GM11168 (cell line): Measurements from ENCODE around the gene RUNX1.

Experiments used
- in situ Hi-C: fragments of 300-500 bp; cut with MboI; formaldehyde crosslinking; loops from one replicate; pipeline ENCODE4 v1.12.0; 2022; ENCODE audit warnings: low sequenced_read_pairs; ENCODE audit not compliant: unreplicated experiment

RUNX1 gene

GRCh38 chr21:35020902-35021301 lies 28.2 kb downstream of the RUNX1 start:
- in situ Hi-C loops = loop anchor here (10.0 kb wide), 1 partner anchor 116 kb away; no protein-coding TSS in a partner anchor

GRCh38 chr21:35020436-35020835 lies 28.7 kb downstream of the RUNX1 start:
- in situ Hi-C loops = loop anchor here (10.0 kb wide), 1 partner anchor 116 kb away; no protein-coding TSS in a partner anchor

GRCh38 chr21:35019631-35020032 lies 29.5 kb downstream of the RUNX1 start:
- in situ Hi-C loops = loop anchor here (10.0 kb wide), 1 partner anchor 115 kb away; no protein-coding TSS in a partner anchor

- in situ Hi-C loops = no loop called here
These were observed 31.8 kb downstream of the RUNX1 start for GRCh38 chr21:35017256-35017655.

GRCh38 chr21:35016517-35017188 lies 32.4 kb downstream of the RUNX1 start:
- in situ Hi-C loops = no loop called here

- in situ Hi-C loops = no loop called here
These were observed 33.0 kb downstream of the RUNX1 start for GRCh38 chr21:35016071-35016470.

- in situ Hi-C loops = no loop called here
These were observed 33.6 kb downstream of the RUNX1 start for GRCh38 chr21:35015435-35016024.

GRCh38 chr21:35014302-35015041 lies 34.6 kb downstream of the RUNX1 start:
- in situ Hi-C loops = no loop called here

- in situ Hi-C loops = no loop called here
These were observed 37.4 kb downstream of the RUNX1 start for GRCh38 chr21:35011681-35012080.

- in situ Hi-C loops = no loop called here
These were observed 38.7 kb downstream of the RUNX1 start for GRCh38 chr21:35010447-35010846.

GRCh38 chr21:35007348-35007747 lies 41.8 kb downstream of the RUNX1 start:
- in situ Hi-C loops = no loop called here

- in situ Hi-C loops = no loop called here
These were observed 42.3 kb downstream of the RUNX1 start for GRCh38 chr21:35006771-35007170.

- in situ Hi-C loops = no loop called here
These were observed 42.9 kb downstream of the RUNX1 start for GRCh38 chr21:35006248-35006647.

- in situ Hi-C loops = no loop called here
These were observed 43.4 kb downstream of the RUNX1 start for GRCh38 chr21:35005560-35006224.

GRCh38 chr21:35005077-35005476 lies 44.0 kb downstream of the RUNX1 start:
- in situ Hi-C loops = no loop called here

GRCh38 chr21:35004314-35004713 lies 44.8 kb downstream of the RUNX1 start:
- in situ Hi-C loops = no loop called here

- in situ Hi-C loops = no loop called here
These were observed 46.0 kb downstream of the RUNX1 start for GRCh38 chr21:35002879-35003722.

- in situ Hi-C loops = no loop called here
These were observed 49.6 kb downstream of the RUNX1 start for GRCh38 chr21:34999397-34999941.

- in situ Hi-C loops = no loop called here
These were observed 50.9 kb downstream of the RUNX1 start for GRCh38 chr21:34998176-34998575.

- in situ Hi-C loops = no loop called here
These were observed 51.8 kb downstream of the RUNX1 start for GRCh38 chr21:34997294-34997693.
